HCT116 (cell line): ENCODE measurements around the gene TRERF1. TPM values are rescaled to one million over a fixed set of nuclear protein-coding genes. Genes with fewer than 3 reads are reported as not detected.

Source experiments
- ATAC-seq: fragments of 200-7000 bp; cut with Tn5 transposase; 2 replicates; pipeline ENCODE4 v1.9.1; 2020; ENCODE audit warnings: mild to moderate bottlenecking, moderate library complexity
- BruUV-seq: library from RNA; stranded (reverse); fragments of 400-500 nt; replicated peaks from 2 replicates; lab custom pipeline; 2021; lab: Mats Ljungman, UMichigan
- CTCF ChIA-PET: fragments of 300-600 bp; sonication (Branson Sonifier 250); formaldehyde crosslinking; loops from one replicate; lab custom pipeline; 2021; ENCODE audit warnings: antibody characterized with exemption; lab: Charles Lee
- POLR2A ChIA-PET: fragments of 300-600, 350-600 bp; sonication (Branson Sonifier 250); formaldehyde crosslinking; loops from one replicate; lab custom pipeline; 2021; ENCODE audit warnings: antibody characterized with exemption; lab: Charles Lee
- RAD21 ChIA-PET, 2 experiments: fragments of 300-600 bp; sonication (Branson Sonifier 250); formaldehyde crosslinking; loops; one replicate each; lab custom pipeline; 2023; ENCODE audit warnings: low total read pairs in 2 of 2; ENCODE audit not compliant: uncharacterized antibody in 2 of 2, unreplicated experiment in 2 of 2, low non-redundant PET in 1 of 2; lab: Charles Lee
- DNase-seq: peaks from one replicate; pipeline ENCODE4 v3.0.0-alpha.2; 2010; ENCODE audit warnings: low read depth, low spot score
- H2AFZ ChIP-seq: fragments of 200-600 bp; shearing (Covaris generic), sonication (generic); 2 replicates; pipeline ENCODE4 v1.6.1; 2017; ENCODE audit warnings: low read depth, mixed run types, mixed read lengths, antibody characterized with exemption, low read length; ENCODE audit not compliant: poor library complexity, severe bottlenecking
- H3K27ac ChIP-seq: 2 replicates; pipeline ENCODE4 v1.5.1; 2012; ENCODE audit warnings: low read depth, low read length
- H3K27me3 ChIP-seq: fragments of 200-600 bp; sonication (generic); 2 replicates; pipeline ENCODE4 v1.6.1; 2016; ENCODE audit warnings: mixed run types, low read length, mixed read lengths; ENCODE audit not compliant: insufficient read depth
- H3K36me3 ChIP-seq, 2 experiments: fragments of 200-500 bp in 1 of 2; fragments of 200-600 bp in 1 of 2; sonication (Bioruptor generic) in 1 of 2; sonication (generic) in 1 of 2; 2 replicates each; pipeline versions ENCODE4 v1.5.1 to v1.6.1; 2014 to 2016; ENCODE audit warnings: low read length in 2 of 2, inconsistent platforms in 1 of 2, mixed read lengths in 1 of 2, mixed run types in 1 of 2; ENCODE audit not compliant: insufficient read depth in 2 of 2, control insufficient read depth in 1 of 2
- H3K4me1 ChIP-seq, 2 experiments: fragments of 200-600 bp in 1 of 2; sonication (generic) in 1 of 2; 2 replicates each; pipeline versions ENCODE4 v1.5.1 to v1.6.1; 2012 to 2017; ENCODE audit warnings: low read length in 2 of 2, inconsistent platforms in 1 of 2, mild to moderate bottlenecking in 1 of 2, mixed read lengths in 1 of 2, mixed run types in 1 of 2, moderate library complexity in 1 of 2; ENCODE audit not compliant: insufficient read depth in 2 of 2, control insufficient read depth in 1 of 2
- H3K4me2 ChIP-seq: fragments of 200-600 bp; sonication (generic); 2 replicates; pipeline ENCODE4 v1.6.1; 2017; ENCODE audit warnings: mixed run types, low read length, mixed read lengths
- H3K4me3 ChIP-seq, 2 experiments: fragments of 200-600 bp in 1 of 2; sonication (generic) in 1 of 2; replicated peaks in 1 of 2; 2 replicates each; pipeline ENCODE4 v1.5.1; 2011 to 2016; ENCODE audit warnings: low read length in 2 of 2, control low read depth in 1 of 2, low read depth in 1 of 2, mild to moderate bottlenecking in 1 of 2, mixed read lengths in 1 of 2, mixed run types in 1 of 2
- H3K79me2 ChIP-seq: fragments of 200-600 bp; sonication (generic); 2 replicates; pipeline ENCODE4 v1.6.1; 2017; ENCODE audit warnings: mild to moderate bottlenecking, mixed run types, low read length, moderate library complexity, mixed read lengths; ENCODE audit not compliant: insufficient read depth
- H3K9ac ChIP-seq: fragments of 200-600 bp; sonication (generic); 2 replicates; pipeline ENCODE4 v1.6.1; 2016; ENCODE audit warnings: low read length, mixed read lengths
- H3K9me2 ChIP-seq: fragments of 200-600 bp; sonication (generic), shearing (Covaris generic); 2 replicates; pipeline ENCODE4 v1.6.1; 2017; ENCODE audit warnings: mixed run types, mild to moderate bottlenecking, moderate library complexity; ENCODE audit not compliant: insufficient read depth
- H3K9me3 ChIP-seq, 2 experiments: fragments of 200-500 bp in 1 of 2; fragments of 200-600 bp in 1 of 2; sonication (Bioruptor generic) in 1 of 2; sonication (generic) in 1 of 2; 2 replicates each; pipeline ENCODE4 v1.6.1; 2014 to 2017; ENCODE audit warnings: low read length in 2 of 2, mixed read lengths in 2 of 2, inconsistent platforms in 1 of 2, low read depth in 1 of 2, mild to moderate bottlenecking in 1 of 2, mixed run types in 1 of 2, moderate library complexity in 1 of 2; ENCODE audit not compliant: control insufficient read depth in 1 of 2, insufficient read depth in 1 of 2
- H4K20me1 ChIP-seq: fragments of 200-600 bp; sonication (generic), shearing (Covaris generic); 2 replicates; pipeline ENCODE4 v1.6.1; 2017; ENCODE audit warnings: mixed run types, mild to moderate bottlenecking, moderate library complexity; ENCODE audit not compliant: insufficient read depth
- ATF3 ChIP-seq: IDR thresholded peaks from 2 replicates; pipeline ENCODE4 v1.6.1; 2012
- CEBPB ChIP-seq: IDR thresholded peaks from 2 replicates; pipeline ENCODE4 v1.6.1; 2012; ENCODE audit warnings: low read depth
- EZH2phosphoT487 ChIP-seq: fragments of 200-600 bp; IDR thresholded peaks from 2 replicates; pipeline ENCODE4 v1.6.1; 2018; ENCODE audit warnings: antibody characterized with exemption, borderline replicate concordance
- FOSL1 ChIP-seq: IDR thresholded peaks from 2 replicates; pipeline ENCODE4 v1.6.1; 2012; ENCODE audit warnings: low read depth
- JUND ChIP-seq: IDR thresholded peaks from 2 replicates; pipeline ENCODE4 v1.6.1; 2012
- POLR2AphosphoS5 ChIP-seq: IDR thresholded peaks from 2 replicates; pipeline ENCODE4 v1.6.1; 2011; ENCODE audit warnings: mild to moderate bottlenecking, low read depth, low read length, moderate library complexity
- RAD21 ChIP-seq: IDR thresholded peaks from 2 replicates; pipeline ENCODE4 v1.6.1; 2012; ENCODE audit warnings: low read depth, mild to moderate bottlenecking
- SIN3A ChIP-seq: IDR thresholded peaks from 2 replicates; pipeline ENCODE4 v1.6.1; 2012; ENCODE audit warnings: low read depth
- SP1 ChIP-seq: IDR thresholded peaks from 2 replicates; pipeline ENCODE4 v1.6.1; 2012; ENCODE audit warnings: low read depth
- intact Hi-C: fragments of 100-400 bp; cut with micrococcal nuclease; formaldehyde crosslinking; loops from 2 replicates; pipeline ENCODE4 v1.10.0; 2022
- total RNA-seq: library from RNA; stranded (reverse); gene quantifications from one replicate; pipeline ENCODE4 v1.2.1, GENCODE V29; 2021; ENCODE audit not compliant: unreplicated experiment
- TF ChIP-seq, protein P1 (sequence below): IDR thresholded peaks from 2 replicates; pipeline ENCODE4 v1.6.1; 2011; ENCODE audit warnings: mild to moderate bottlenecking, low read length, moderate library complexity; ENCODE audit not compliant: insufficient replicate concordance; ENCODE audit errors: extremely low read depth

TRERF1 gene
- total RNA-seq, 1 experiment from 2014 or later: 12.4 TPM

DNA sequence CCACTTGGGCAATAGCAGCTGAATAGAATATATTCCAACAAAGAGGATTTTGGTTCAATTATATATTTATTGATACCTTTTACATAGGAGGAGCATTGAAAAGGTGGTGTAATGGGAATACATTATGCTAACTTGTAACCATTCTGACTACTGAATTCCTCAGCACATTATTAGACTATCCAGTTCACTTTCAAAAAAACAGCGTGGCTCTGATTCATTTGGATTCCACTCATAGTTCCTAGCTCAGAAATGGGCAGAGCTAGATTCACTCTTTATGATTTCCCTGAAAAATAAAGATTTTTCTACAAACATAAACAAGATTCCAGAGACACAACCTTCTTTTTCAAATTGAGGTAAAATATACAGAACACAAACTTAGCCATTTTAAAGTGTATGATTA is 9.2 kb upstream of the TRERF1 start (continued):
- TF ChIP-seq FOSL1: no peak
- TF ChIP-seq JUND: no peak
- TF ChIP-seq SIN3A: no peak
- no peak for TF ChIP-seq RAD21
- TF ChIP-seq, protein P1, sequence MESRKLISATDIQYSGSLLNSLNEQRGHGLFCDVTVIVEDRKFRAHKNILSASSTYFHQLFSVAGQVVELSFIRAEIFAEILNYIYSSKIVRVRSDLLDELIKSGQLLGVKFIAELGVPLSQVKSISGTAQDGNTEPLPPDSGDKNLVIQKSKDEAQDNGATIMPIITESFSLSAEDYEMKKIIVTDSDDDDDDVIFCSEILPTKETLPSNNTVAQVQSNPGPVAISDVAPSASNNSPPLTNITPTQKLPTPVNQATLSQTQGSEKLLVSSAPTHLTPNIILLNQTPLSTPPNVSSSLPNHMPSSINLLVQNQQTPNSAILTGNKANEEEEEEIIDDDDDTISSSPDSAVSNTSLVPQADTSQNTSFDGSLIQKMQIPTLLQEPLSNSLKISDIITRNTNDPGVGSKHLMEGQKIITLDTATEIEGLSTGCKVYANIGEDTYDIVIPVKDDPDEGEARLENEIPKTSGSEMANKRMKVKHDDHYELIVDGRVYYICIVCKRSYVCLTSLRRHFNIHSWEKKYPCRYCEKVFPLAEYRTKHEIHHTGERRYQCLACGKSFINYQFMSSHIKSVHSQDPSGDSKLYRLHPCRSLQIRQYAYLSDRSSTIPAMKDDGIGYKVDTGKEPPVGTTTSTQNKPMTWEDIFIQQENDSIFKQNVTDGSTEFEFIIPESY: no peak
- TF ChIP-seq SP1: no peak

DNA sequence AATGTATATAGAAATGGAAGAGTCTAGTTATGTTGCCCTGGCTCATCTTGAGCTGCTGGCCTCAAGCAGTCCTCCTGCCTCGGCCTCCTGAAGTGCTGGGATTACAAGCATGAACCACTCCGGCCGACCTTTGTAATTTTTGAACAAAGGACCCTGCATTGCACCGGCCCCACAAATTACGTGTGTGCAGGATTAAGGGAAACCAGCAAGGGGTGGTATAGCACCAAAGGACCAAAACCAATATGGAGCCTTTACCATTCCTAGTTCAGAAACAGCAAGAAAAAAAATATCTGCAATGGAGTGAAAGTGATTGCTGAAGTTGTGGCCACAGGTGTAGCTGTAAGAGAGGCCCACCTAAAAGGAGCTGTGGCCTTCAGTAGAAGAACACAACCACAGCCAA is 8.2 kb upstream of the TRERF1 start:
- DNase-seq (no peak), ATAC-seq (no peak)
- H3K36me3 ChIP-seq: no peaks in the 10 kb centered on the region
- no peak overlapping the region for H3K27ac ChIP-seq
- no peaks in the 10 kb centered on the region for H4K20me1 ChIP-seq
- TF ChIP-seq EZH2phosphoT487 (no peak), SP1 (no peak), FOSL1 (no peak), POLR2AphosphoS5 (no peak), RAD21 (peak; percentile 19; the same call in 1 of the 2 replicates), CEBPB (no peak), ATF3 (no peak)
- no peaks in the 10 kb centered on the region for H3K27me3 ChIP-seq
- no peaks in the 10 kb centered on the region for H3K9me3 ChIP-seq
- intact Hi-C loops: no loop called here
- no peak overlapping the region for H3K4me3 ChIP-seq
- POLR2A ChIA-PET: no interaction called here
- H3K9me2 ChIP-seq: no peaks in the 10 kb centered on the region
- H3K4me2 ChIP-seq: no peak overlapping the region
- CTCF ChIA-PET: no interaction called here
- H3K9ac ChIP-seq: no peak overlapping the region
- no peaks in the 10 kb centered on the region for H3K4me1 ChIP-seq
- RAD21 ChIA-PET: no interaction called here
- no peak overlapping the region for H2AFZ ChIP-seq
- no TSS peak for BruUV-seq
- H3K79me2 ChIP-seq: no peaks in the 10 kb centered on the region
